ENCODE results near the gene ABHD6.
"Not testable (repeated sequence)": the region's sequence is repeated elsewhere in the genome, so short reads cannot be mapped to it uniquely, and the experiment has no call there.

Gene ABHD6

DNA sequence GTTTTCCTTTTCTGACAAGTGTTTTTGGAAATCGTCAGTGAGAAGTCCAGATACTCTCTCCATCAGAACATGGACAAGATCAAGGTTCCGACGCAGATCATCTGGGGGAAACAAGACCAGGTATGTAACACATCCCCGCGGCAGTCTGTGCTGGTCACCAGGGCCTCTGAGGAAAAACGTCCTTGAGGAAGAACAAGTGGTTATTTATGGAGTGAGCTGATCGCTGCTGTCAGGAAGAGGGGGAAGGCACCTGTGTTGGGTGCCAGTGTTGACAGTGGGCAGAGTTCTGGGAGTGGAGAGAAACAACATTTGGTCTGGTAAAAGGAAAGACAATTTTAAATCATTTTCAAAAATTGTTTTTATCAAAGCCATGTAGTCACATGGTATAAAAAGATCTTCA is 47.7 kb downstream of the ABHD6 start:
- DNase-seq, result no peak

DNA sequence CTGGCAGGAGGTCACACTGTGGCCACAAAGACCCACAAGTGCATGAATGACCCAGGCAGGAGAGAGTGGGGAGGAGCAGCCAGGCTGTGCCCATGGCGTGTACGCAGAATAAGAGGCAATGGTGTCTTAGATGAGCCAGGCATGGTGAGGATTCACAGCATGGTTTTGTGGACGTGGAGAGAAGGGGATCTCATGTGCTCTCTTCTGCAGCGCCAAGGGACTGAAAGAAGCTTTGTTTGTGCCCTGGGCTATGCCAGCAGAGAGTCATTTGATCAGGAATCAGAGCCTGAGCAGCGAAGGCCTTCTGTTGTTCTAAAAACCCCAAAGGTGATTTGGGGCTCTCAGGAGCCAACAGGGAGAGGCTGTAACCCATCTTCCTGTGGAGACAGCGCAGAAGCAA is 49.8 kb downstream of the ABHD6 start:
- no peak for DNase-seq

DNA sequence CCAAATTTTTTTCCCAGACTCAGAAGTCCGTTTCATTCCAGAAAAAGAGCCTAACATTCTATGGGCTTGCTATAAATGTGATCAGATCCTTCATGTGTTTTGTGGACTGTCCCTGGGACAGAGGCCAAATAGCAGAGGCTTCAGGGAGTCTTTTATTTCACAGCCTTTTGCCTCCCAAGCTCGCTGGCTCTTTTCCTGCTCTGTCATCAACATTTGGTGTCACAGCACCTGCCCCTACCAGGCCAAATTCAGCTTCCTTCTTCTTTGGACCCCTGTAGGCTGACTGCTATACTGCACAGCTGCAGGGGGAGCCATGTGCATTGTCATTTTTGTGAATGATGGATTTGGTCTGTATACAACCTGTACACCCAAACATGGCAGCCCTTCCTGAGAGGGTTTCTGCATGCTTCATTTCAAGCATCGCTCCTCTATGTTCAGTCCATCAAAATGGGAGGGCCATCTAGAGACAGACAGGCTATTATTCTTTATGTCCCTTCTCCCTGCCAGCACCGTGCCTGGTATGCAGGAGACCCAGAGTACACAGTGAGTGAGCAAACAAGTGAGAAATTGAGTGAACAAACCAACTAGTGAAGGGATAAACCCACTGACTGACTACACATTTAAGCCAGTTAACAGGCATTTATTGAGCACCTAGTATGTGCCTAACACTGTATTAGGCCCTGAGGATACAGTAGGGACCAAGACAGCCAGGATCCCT is 50.6 kb downstream of the ABHD6 start:
- DNase-seq, result no peak

DNA sequence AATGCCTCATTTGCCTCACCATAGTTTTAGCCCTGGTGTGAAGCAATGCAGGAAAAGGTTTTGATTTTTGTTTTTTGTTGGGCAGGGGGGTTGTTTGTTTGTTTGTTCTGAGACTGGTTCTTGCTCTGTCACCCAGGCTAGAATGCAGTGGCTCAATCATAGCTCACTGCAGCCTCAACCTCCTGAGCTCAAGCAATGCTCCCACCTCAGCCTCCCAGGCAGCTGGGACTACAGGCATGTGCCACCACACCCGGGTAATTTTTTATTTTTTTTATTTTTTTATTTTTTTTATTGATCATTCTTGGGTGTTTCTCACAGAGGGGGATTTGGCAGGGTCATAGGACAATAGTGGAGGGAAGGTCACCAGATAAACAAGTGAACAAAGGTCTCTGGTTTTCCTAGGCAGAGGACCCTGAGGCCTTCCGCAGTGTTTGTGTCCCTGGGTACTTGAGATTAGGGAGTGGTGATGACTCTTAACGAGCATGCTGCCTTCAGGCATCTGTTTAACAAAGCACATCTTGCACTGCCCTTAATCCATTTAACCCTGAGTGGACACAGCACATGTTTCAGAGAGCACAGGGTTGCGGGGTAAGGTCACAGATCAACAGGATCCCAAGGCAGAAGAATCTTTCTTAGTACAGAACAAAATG is 51.5 kb downstream of the ABHD6 start:
- not testable (repeated sequence) for DNase-seq

DNA sequence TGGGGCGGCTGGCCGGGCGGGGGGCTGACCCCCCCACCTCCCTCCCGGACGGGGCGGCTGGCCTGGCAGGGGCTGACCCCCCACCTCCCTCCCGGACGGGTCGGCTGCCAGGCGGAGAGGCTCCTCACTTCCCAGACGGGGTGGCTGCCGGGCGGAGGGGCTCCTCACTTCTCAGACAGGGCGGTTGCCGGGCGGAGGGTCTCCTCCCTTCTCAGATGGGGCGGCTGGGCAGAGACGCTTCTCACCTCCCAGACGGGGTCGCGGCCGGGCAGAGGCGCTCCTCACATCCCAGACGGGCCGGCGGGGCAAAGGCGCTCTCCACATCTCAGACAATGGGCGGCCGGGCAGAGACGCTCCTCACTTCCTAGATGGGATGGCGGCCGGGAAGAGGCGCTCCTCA is 52.9 kb downstream of the ABHD6 start:
- not testable (repeated sequence) for DNase-seq

DNA sequence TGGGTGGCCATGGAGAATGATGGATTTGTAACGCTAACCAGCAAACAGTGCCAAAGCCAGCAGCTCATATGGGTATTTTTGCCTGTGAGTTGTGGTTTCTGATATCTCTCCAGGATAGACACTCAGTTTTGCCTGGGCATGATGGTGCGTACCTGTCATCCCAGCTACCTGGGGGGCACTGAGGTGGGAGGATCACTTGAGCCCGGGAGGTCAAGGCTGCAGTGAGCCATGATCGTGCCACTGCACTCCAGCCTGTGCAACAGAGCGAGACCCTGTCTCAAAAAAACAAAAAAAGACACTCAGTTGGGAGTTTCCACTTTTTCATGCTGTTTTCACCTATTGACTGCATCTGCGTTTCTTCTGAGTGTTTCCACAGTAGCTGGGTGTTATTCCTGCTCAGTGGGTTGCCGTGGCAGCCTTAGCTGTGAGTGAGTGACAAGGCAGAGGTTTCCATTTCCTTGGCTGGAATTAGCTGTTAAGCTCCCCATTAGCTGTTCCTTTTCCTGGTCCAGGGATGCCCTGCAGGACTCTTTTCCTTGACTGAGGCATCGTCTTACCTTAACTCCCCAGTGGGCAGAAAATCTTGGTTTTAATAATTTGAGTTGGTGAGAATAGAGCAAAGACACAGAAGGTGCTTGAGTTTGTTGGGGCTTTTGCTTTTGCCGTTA is 54.2 kb downstream of the ABHD6 start:
- DNase-seq, result no peak

DNA sequence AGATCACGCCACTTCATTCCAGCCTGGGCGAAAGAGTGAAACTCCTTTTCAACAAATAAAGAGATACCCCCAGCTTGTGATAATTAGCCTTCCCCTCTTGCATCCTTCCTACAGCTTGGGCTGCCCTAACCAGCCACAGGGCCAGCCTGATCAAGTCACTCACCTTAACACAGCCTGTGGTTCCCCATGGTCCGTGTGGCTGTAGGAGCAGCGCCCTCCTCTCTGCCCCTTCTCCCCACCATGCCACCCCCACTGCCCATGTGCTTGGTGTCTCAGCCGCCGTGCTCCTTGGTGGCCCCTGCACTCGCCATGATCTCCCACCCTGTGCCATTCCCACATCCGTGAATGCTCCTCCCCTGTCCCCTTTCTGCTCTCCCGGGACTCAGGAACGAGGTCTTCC is 55.3 kb downstream of the ABHD6 start:
- DNase-seq, result no peak

DNA sequence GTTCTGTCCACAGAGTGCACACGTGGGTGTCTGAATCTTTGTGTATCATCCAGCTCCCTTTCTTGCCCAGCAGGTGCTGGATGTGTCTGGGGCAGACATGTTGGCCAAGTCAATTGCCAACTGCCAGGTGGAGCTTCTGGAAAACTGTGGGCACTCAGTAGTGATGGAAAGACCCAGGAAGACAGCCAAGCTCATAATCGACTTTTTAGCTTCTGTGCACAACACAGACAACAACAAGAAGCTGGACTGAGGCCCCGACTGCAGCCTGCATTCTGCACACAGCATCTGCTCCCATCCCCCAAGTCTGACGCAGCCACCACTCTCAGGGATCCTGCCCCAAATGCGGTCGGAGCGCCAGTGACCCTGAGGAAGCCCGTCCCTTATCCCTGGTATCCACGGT is 55.9 kb downstream of the ABHD6 start:
- DNase-seq, result no peak

DNA sequence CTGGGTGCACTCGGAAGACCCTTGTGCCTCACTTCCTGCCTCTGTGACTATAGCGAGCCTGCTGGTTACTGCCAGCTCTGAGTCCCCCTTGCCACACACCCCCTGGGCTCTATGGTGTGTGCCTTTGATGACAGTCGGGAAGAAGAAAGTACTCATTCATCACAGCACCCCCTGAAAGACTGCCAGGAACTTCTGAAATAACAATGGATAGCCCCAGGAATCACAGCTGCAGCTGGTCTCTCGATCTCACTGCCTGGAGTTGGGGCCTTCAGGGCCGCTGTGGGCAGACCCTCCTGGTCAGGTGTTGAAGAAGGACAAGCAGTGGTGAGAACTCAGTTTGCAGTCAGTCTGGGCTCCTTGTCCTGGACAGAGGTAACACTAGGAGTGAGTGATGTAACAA is 58.7 kb downstream of the ABHD6 start:
- no peak for DNase-seq

DNA sequence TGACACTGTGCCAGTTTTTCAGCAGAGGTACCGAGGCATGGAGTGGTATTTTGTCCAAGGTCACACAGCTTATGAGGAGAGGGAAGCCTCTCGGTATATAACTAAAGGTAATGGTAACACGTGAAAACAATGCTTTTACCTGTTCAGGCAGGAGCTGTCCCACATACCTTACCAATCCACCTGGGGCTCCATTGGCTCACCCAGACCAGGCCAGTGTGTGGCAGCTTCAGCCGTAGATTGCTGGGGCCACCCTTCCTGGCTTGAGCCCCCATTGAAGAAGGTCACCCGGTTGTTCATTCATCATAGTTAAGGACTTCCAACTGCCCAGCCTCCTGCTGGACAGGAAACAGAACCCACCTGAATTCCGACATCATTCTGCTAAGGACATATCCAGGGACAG is 59.3 kb downstream of the ABHD6 start:
- DNase-seq, result no peak

DNA sequence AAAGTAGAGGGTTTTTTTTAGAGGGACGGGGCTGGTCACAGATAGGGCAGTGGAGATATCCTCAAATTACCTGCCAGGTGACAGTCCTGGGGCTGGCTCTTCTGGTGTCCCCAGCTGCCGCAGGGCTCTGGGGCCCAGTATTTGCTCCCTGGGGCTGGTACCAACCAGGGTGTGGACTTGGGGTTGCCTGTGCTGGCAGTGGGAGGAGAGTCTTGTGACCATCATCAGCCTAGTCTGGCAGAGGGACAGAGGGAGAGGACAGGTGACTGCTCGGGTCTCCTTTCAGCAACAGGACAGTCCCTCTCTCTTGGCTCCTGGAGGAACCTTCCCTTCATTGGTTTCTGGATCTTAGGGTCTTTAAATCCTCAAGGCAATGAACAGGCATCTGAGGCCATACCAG is 60.6 kb downstream of the ABHD6 start:
- DNase-seq, result no peak

DNA sequence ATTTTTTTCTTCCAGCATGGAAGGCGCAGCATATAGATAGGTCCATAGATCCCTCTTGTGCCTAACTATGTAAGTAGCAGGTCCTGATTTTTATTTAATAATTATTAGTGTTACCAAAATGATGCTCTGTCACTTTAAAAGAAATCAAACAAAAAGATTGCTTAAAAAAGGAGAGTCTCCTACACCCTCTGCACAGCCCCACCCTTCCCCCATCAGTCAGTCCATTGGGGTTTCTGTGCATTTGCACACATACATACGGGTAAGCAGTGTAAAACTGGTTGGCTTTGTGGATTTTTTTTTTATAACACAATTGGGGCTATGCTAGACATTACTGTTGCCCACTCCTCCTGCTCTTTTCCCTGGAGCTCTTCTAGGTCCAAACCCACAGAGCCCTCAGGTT is 61.5 kb downstream of the ABHD6 start:
- no peak for DNase-seq

DNA sequence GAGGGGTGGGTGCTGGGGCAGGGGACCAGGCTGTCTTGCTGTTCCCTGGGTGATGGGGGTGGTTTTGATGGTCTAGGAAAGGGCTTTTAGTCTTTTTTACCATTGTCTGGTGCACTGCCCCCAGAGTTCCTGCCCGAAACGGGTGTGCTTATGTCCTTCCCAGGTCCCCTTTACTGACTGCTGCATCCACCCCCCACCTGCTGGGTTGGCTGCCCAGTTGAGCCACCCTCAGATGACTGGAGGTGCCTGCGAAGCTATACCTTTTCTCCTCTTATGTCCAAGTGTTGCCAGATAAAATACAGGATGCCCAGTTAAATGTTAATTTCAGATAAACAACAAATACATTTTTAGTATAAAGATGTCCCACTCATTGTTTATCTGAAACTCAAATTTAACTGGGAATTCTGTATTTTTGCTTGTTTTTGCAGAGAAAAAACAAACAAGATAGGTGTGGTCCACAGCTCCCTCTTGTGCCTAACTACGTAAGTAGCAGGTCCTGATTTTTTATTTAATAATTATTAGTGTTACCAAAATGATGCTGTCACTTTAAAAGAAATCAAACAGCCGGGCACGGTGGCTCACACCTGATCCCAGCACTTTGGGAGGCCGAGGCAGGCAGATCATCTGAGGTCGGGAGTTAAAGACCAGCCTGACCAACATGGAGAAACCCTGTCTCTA is 62.4 kb downstream of the ABHD6 start:
- DNase-seq, result no peak

DNA sequence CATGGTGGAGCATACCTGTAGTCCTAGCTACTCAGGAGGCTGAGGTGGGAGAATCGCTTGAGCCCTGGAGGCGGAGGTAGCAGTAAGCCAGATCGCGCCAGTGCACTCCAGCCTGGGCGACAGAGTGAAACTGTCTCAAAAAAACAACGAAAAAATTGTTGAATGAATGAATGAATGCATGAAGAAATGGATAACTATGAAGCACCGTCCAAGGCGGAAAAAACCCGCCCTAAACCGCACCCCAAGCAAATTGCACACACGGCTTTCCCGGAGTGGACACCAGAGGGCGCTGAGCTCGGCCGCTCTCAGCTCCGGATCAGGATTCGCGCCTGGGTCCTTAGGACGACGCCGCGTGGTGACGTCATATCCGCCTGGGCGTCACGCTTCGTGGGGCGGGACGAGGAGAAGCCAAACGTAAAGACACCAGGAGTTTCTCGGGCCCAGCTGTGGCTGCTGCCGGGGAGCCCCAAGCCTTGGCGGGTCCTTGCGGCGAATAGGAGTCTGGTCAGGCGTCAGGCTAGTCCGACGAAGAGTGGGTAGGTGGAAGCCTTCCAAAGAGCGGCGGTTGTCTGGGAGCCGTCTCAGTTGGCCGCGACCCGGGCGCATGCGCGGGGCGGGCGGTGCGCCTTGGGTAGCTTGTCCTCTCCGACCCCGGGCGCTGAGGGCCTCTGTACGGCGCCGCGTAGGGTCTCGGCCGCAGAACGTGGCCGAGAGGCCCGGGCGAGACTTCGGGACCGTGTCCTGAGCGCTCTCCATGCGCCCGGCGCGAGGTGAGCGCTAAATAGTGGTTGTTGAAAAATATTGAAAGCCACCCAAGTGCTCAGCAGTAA is 68.5 kb downstream of the ABHD6 start, which contains the start of the genes HTD2 and RPP14:
Gene HTD2 (plus strand): TSS at position 639 of the 830 bp plus-strand sequence. CDS start 11,094 bp downstream, outside the sequence.
Gene RPP14 (plus strand): TSS at position 364 of the 830 bp plus-strand sequence. CDS start 4,085 bp downstream, outside the sequence.
- peak; percentile 99 for DNase-seq

DNA sequence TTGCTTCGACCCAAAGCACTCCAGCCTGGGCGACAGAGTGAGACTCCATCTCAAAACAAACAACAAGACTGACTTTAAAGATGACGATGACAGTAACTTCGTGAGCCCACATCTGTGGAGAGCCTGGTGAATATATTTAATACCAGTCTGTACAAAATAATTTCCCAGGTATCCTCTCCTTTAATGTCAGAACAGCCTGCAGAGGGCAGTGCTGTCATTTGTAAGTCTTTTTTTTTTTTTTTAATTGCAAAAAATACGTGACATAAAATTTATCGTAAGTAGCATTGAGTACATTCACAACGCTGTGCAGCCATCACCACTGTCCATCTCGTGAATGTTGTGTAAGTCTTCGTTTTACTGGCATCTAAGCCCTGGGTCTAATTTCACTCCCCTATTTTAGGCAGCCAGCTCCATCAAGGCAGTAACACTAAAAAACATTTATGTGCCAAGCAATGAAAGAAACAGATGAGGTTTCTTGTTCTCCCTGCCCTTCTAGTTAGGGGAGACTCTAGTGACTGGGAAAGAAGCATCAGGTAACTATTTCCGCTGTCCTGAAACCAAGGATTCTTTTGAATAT is 70.1 kb downstream of the ABHD6 start:
- peak; percentile 34 for DNase-seq

DNA sequence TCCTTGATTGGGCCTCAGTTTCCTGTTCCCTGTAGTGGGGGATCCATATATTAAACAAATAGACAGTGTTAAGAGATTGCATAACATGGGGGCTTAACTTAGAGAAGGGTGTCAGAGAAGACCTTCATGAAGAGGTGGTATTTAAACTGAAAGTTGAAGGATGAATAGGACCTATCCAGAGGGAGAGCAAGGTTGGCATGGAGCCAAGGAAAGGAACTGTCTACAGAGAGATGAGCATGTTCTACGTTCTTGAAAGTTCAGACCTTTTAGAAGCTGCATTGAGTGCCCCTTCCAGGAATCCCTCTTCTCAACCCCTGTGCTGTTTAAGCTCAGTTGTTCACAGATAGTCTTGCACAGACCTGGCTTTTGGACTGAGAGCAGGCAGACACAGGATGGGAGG is 71.1 kb downstream of the ABHD6 start:
- DNase-seq, result no peak

DNA sequence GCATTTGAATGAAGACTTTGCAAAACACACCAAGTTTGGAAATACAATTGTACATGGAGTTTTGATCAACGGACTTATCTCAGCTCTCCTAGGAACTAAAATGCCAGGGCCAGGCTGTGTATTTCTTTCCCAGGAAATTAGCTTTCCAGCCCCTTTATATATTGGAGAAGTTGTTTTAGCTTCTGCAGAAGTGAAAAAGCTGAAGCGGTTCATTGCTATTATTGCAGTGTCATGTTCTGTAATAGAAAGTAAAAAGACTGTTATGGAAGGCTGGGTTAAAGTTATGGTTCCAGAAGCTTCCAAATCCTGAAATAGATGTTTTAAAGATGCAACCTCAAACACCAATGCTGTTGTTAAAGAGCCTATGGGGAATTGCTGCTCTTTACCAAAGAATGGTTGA is 80.2 kb downstream of the ABHD6 start:
- no peak for DNase-seq

DNA sequence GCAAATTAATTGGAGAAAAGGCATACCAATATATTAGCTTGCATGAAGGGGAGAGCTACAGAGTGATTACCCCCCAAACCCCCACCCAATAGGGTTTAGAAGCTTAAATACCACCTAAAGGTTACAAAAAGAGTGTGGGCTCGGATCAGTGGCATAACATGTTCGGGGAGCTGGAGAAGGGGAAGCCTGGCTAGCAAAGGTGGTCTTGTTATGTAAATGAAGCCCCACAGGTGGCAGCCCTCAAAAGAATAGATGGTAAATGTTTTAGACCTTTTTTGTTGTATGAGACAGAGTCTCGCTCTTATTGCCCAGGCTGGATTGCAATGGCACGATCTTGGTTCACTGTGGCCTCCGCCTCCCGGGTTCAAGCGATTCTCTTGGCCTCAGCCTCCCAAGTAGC is 84.2 kb downstream of the ABHD6 start:
- DNase-seq, result no peak

DNA sequence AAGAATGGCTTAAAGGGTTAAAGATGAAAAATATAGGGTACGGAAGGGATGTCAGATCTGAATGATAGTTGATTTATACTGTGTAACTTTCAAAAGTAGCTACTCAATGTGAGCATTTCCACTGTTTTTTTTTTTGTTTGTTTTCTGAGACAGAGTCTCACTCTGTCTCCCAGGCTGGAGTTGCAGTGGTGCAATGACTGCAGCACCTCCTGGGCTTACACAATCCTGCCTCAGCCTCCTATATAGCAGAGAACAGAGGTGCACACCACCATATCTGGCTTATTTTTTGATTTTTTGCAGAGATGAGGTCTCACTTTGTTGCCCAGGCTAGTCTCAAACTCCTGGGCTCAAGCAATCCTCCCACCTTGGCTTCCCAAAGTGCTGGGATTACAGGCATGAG is 85.2 kb downstream of the ABHD6 start:
- no peak for DNase-seq

DNA sequence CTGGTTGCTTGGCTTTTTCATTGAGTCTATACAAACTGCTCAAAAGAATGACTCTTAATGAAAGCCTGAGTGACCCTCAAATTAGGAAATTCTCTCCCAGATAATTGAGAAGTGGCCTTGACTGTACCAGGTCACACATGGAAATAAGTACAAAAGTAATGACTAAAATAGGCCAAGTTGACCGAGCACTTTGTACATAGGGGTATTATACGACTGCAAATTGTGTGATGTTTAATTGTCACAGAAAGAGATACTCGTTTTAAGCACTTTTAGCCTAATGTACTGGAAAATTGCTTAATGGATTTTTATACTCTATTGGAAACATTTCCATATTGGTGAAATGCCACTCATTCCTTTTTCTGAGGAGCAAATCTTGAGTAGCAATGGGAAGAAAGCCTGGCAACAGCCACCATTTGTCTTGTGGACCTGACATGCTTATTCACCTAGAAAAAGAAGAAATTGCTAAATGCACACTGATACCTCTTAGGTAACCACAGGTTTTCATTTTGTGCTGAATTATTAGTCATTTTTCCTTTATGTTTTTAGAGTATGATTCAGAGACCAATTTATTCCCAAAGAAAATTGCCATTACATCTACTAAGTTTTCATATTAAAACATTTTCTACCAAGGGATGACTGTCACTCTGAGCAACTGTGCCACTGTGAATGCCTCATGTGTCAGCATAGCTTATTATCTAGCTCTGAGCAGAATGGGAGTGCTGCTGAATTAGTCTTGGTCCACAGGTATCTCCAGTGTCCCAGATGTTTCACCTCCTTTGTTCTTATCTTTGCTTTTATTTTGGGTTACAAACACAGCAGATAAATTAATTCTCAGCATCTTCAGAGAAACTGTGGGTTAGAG is 86.2 kb downstream of the ABHD6 start:
- DNase-seq, result peak; percentile 16
